GM19240 (cell line): ENCODE measurements around the gene DTX3.
"Not testable (repeated sequence)": the region's sequence is repeated elsewhere in the genome, so short reads cannot be mapped to it uniquely, and the experiment has no call there.

Experiments used
- DNase-seq: peaks from one replicate; pipeline ENCODE4 v3.0.0; 2011; ENCODE audit warnings: low spot score; ENCODE audit not compliant: insufficient read length

The DTX3 gene

DNA sequence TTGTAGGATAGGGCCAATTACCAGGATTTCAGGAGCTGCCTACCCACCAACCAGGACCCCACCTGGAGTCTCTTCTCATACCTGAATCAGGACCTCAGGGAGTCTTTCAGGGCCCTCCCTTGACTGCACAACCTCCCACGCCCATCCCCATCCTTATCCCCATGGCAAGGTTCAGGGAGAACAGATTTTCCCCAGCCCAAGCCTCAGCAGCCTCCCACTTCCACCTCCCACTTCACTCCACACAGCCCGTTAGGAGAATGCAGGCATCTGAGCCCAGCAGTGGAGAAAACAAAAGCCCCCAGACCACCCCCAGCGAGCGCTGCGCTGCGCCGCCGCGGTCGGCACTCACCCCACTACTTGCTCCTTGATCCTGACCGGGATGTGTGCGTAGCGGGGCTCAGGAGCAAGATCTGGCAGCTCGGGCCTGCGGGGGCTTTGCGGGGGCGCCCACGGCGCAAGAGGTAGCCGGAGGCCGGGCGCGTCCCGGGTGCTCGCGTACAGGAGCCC is 27.0 kb downstream of the DTX3 start:
- no peak for DNase-seq

DNA sequence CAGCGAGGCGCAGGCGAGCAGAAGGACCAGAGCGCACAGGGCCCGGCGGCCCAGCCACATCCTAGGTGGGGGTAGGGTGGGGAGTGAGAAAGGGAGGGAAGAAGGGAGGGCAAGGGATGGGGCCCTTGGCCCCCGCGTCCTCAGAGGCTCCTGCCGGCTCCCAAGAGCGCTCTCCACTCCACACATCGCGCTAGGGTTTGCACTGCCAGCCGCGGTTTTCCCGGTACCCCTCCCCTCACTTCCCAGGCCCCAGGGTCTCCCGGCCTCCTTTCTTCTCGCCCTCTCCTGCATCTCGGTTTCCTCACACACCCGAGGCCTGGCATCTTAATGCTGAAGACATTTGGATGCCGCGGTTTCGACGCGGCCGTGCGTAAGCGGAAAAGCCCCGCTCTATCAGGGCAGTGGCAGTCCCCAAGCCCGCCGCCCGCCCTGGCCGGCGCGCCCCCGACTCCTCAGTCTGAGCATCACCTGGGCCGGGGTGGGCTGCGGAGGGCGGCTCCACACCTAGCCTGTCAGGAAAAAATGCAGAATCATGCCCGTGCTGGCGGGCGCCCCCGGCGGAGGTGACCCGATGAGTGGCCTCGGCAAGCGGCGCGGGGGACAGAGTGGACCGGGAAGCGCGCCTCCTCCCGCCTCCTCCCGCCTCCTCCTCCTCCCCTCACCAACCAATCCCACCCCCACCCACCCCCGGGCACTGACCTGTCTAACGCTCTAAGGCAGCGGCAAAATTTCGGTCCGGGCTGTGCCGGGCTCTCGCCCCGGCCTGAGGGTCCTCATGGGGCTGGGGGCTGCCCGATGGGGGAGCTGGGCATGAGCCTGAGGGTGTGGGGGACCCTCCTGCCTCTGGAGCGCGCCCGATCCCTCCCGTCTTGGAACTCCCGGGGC is 27.7 kb downstream of the DTX3 start:
- no peak for DNase-seq

DNA sequence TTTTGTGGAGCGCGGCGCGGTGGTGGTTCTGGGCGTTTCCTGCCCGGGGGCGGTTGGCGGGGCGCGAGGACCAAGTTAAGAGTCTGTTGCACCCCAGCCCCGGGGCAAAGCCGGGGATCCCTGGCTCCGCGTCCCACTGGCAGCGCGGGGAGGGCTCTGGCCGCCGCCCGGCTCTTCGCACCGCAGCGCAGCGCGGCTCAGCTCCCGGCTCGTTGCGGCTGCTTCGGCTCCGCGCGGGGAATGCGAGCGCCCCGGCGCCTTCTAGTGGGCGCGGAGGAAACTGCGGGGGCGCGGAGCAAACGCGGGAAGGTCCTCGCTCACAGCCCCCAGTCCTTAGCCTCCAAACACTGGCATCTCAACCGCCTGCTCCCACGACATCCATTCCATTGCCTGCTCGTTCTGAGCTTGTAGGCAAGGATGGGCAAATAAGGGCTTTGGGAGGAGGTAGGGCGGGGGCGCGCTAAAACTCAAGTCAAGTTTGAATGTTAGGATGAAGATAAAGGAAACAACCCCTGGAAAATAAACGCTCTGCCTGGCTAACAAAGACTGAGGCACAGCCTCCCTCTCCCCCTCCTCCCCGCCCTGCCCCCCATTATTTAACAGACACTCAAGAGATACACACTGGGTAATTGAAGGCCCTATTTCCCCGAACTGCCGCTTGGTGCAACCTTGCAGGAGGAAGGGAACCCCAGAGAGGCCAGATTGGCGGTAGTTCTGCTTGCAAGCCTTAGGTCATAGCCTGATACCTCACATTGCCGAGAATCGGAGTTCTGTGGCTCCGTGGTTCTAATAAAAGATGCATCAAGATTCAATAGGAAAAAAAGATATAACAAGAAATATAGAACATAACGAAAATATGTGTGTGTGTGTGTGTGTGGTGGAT is 28.6 kb downstream of the DTX3 start, which contains the start of gene B4GALNT1:
TSS of gene B4GALNT1 (minus strand) at position 244 of the 883 bp plus-strand sequence. CDS start 1,069 bp downstream, outside the sequence.
- peak; percentile 72 for DNase-seq

DNA sequence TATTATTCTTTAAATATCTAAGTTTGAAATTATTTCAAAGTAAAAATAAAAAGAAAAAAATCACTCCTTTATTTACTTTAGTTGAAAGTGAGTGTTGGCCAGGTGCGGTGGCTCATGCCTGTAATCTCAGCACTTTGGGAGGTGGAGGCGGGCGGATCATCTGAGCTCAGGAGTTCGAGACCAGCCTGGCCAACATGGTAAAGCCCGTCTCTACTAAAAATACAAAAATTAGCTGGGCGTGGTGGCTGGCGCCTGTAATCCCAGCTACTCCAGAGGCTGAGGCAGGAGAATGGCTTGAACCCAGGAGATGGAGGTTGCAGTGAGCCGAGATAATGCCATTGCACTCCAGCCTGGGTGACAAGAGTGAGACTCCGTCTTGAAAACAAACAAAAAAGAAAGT is 32.1 kb downstream of the DTX3 start:
- not testable (repeated sequence) for DNase-seq

DNA sequence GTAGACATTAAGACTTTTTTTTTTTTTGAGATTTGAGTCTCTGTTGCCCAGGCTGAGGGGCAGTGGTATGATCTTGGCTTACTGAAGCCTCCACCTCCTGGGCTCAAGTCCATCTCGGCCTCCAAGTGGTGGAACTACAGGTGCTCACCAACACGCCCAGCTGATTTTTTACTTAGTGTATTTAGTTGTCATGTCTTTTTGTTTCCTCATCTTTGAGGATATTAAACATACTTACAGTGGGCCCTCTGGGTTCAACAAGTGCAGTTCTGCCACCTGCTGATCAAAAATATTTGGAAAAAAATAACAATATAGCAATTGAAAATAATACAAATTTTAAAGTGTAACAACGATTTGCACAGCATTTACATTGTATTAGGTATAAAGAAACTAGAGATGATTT is 32.7 kb downstream of the DTX3 start:
- no peak for DNase-seq

DNA sequence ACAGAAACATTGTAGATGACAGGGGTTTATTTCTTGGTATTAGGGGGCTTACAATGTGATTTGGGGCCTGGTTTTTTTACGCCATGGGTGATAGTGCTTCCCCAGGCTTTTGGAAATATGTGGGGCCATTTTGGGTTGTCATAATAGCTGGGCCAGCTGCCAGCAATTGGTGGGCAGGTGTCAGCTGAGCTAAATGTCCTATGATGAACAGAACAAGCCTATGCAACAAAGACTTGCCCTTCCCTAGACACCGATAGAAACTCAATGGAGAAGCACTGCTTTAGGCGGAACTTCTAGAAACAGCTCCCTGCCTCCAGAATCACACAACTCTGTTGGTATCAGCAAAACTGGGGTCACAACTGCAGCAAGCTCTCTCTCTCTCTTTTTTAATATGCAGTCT is 33.5 kb downstream of the DTX3 start:
- DNase-seq, result no peak

DNA sequence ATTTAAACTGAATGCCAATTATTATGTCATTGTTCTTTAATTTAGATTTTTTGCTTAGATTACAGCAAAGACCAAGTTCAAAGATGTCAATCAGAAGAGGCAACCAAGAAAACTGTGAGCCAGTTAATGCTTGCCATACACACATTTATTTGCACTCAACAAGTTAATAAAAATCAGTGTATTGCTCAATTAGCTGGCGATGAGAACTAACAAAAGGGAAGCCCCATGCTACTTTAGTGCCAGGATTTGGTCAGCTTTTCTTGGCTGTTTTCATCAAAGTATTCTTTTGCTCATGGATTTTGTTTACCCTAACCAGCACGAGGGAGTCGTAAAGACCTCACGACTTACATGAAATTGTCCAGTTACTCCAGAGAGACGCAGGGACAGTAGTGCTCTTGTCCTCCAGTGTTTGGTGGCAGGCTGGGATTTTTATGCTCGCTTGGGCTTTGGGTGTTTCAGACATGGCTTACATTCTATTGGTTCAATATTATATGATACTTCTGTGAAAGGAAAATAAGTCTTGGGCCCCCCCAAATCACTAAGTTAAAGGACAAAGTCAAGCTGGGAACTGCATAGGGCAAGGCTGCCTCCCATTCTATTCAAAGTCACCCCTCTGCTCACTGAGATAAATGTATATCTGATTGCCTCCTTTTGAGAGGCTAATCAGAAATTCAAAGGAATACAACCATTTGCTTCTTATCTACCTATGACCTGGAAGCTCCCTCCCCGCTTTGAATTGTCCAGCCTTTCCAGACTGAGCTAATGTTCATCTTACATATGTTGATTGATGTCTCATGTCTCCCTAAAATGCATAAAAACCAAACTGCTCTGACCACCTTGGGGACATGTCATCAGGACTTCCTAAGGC is 35.8 kb downstream of the DTX3 start:
- no peak for DNase-seq

DNA sequence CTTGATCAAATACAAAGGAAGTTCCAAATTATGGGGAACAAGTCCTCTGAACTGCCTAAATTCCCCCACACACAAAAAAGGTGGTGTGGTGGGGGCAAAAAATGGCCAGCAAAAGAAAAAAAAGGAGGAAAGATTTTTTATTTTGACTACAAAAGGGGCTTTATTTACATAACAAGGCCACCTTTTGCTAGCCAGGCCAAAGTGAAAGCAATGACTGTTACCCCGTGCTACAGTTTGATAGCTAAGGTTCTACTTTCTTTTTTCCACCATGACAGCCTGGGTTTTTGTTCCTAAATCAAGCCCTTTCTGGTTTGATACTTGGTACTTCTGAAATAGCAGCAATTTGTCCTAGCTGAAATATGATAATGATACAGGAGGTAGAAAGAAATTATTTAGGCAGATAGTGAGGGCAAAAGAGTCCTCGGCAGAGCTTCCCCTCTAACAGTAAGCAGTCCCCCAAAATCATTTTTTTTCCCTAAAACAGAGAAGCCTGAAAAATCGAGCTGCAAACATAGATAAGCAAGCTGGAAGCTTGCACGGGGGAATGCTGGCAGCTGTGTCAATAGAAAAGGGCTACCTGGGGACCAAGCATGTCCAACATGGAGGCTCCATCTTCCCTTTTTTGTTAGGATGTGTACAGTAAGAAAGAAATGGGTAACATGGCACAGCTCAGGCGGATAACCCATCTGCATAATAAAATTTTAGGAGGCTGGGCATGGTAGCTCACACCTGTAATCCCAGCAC is 37.2 kb downstream of the DTX3 start:
- no peak for DNase-seq

DNA sequence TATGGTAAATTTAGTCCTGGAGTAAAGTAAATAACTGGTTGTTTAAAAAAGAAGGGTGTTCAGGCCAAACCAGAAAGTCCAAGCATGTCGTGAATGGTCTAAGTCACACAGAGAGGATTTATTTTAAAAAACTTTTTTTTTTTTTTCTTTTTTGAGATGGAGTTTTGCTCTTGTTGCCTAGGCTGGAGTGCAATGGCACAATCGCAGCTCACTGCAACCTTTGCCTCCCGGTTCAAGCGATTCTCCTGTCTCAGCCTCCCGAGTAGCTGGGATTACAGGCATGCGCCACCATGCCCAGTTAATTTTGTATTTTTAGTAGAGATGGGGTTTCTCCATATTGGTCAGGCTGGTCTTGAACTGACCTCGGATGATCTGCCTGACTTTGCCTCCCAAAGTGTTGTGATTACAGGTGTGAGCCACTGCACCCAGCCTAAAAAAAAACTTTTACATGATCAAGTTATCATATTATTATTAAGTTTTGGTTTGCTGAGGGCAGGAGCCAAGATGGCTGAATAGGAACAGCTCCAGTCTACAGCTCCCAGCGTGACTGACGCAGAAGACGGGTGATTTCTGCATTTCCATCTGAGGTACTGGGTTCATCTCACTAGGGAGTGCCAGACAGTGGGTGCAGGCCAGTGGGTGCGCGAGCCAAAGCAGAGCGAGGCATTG is 41.5 kb downstream of the DTX3 start:
- DNase-seq, result not testable (repeated sequence)

DNA sequence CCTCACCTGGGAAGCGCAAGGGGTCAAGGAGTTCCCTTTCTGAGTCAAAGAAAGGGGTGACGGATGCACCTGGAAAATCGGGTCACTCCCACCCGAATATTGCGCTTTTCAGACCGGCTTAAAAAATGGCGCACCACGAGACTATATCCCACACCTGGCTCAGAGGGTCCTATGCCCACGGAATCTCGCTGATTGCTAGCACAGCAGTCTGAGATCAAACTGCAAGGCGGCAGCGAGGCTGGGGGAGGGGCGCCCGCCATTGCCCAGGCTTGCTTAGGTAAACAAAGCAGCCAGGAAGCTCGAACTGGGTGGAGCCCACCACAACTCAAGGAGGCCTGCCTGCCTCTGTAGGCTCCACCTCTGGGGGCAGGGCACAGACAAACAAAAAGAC is 42.0 kb downstream of the DTX3 start:
- not testable (repeated sequence) for DNase-seq

DNA sequence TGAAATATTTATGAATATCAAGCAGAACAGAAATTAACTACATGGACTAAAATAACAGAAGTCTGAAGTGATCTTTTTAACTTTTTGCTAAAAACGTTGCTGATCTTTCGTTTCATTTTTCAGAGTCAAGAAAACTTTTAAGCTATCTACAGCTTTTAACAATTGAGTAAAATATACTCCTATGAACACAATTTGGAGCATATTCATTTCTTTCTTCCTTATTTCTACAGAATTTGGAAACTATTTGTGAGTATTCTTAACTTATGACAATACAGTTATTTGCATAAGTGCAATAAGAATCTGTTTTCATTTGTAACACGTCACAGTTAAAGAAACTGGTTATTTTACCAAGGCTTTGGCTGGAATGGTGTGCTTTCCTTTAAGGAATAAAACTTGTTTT is 49.4 kb downstream of the DTX3 start:
- DNase-seq, result no peak

DNA sequence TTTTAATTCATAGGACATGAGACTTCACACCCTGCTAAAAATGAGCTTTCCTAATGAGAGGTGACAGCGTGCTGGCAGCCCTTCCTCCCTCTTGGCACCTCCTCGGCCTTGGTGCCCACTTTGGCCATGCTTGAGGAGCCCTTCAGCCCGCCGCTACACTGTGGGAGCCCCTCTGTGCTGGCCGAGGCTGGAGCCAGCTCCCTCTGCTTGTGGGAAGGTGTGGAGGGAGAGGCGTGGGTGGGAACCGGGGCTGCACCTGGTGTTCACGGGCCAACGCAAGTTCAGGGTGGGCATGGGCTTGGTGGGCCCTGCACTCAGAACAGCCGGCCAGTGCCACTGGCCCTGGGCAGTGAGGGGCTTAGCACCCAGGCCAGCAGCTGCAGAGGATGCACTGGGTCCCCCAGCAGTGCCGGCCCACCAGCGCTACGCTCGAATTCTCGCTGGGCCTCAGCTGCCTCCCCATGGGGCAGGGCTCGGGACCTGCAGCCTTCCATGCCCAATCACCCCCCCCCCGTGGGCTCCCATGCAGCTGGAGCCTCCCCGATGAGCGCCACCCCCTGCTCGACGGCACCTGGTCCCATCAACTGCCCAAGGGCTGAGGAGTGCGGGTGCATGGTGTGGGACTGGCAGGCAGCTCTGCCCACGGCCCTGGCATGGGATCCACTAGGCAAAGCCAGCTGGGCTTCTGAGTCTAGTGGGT is 51.1 kb downstream of the DTX3 start:
- DNase-seq, result no peak

DNA sequence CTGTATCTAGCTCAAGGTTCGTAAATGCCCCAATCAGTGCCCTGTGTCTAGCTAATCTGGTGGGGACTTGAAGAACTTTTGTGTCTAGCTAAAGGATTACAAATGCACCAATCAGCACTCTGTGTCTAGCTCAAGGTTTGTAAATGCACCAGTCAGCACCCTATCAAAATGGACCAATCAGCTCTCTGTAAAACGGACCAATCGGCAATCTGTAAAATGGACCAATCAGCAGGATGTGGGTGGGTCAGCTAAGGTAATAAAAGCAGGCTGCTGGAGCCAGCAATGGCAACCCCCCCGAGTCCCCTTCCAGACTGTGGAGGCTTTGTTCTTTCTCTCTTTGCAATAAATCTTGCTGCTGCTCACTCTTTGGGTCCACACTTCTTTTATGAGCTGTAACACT is 51.8 kb downstream of the DTX3 start:
- not testable (repeated sequence) for DNase-seq

DNA sequence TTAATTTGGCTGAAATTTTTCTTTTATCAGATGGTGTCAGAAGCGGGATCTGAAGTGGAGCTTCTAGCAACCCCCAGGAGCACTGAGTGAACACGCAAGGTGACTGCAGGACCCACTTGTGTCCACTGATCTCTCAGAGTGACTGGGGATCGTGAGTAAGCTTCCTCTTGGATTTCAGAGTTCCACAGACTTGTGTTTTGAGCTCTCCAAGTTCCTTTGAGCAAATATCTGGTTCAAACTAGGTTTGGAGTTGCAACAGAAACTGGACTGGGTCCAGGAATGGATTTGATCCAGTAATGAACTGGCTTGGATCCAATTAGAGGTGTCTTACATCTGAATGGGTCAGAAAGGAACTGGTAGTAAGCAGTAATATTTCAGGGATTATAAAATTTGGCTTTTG is 53.1 kb downstream of the DTX3 start:
- DNase-seq, result no peak

DNA sequence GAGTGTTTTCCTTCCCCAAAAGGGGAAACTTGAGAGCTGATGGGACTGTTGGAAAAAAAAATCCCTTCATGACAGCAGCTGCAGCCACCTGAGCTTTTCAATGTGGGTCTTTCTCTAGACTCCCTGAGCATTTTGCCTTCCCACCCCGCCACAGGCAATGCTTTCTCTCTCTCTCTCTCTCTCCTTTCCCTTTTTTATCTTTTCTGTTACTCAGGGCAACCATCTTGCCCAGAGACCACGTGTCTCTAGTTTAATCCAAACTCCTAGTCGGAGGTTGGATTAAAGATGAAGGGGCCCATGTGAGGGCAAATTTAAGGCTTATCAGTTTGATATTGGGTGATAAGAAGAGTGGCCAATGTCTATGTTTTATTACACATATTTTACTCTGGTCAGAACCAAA is 54.3 kb downstream of the DTX3 start:
- no peak for DNase-seq
